GM13977 (cell line): ENCODE data around the gene FAM83G.

Experiments
- DNase-seq: peaks from one replicate; pipeline ENCODE4 v3.0.0; 2012; ENCODE audit warnings: low spot score
- in situ Hi-C: fragments of 300-500 bp; cut with MboI; formaldehyde crosslinking; loops from one replicate; pipeline ENCODE4 v1.12.0; 2022; ENCODE audit warnings: low sequenced_read_pairs, low pct_unique_long_range_greater_than_20kb, mixed read lengths, inconsistent platforms; ENCODE audit not compliant: unreplicated experiment
- TF ChIP-seq, protein P1 (sequence below): IDR thresholded peaks from 2 replicates; pipeline ENCODE4 v1.5.1; 2012; ENCODE audit warnings: mild to moderate bottlenecking, control low read depth; ENCODE audit not compliant: insufficient read depth; ENCODE audit errors: extremely low read depth, missing control alignments

FAM83G gene

DNA sequence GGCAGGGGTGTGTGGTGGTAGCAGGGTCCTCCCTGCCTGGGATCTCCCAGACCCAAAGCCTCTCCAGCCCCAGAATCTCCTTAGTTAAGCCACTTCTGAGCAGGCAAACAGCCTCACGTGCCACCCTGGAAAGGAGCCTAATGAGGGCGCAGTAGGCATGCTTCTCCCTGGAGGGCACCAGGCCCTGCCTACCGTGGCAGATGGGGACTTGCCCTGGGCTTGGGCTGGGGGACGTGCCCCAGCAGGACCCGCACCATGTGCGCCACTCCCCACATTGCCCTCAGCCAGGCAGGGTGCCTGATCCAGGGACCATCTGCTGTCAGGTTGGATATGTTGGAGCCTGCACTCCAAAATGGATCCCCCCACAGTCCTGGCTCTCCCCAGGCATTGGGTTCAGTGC is 14.2 kb downstream of the FAM83G start:
- TF ChIP-seq, protein P1, sequence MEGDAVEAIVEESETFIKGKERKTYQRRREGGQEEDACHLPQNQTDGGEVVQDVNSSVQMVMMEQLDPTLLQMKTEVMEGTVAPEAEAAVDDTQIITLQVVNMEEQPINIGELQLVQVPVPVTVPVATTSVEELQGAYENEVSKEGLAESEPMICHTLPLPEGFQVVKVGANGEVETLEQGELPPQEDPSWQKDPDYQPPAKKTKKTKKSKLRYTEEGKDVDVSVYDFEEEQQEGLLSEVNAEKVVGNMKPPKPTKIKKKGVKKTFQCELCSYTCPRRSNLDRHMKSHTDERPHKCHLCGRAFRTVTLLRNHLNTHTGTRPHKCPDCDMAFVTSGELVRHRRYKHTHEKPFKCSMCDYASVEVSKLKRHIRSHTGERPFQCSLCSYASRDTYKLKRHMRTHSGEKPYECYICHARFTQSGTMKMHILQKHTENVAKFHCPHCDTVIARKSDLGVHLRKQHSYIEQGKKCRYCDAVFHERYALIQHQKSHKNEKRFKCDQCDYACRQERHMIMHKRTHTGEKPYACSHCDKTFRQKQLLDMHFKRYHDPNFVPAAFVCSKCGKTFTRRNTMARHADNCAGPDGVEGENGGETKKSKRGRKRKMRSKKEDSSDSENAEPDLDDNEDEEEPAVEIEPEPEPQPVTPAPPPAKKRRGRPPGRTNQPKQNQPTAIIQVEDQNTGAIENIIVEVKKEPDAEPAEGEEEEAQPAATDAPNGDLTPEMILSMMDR: no peak
- in situ Hi-C loops: no loop called here
- DNase-seq: no peak

DNA sequence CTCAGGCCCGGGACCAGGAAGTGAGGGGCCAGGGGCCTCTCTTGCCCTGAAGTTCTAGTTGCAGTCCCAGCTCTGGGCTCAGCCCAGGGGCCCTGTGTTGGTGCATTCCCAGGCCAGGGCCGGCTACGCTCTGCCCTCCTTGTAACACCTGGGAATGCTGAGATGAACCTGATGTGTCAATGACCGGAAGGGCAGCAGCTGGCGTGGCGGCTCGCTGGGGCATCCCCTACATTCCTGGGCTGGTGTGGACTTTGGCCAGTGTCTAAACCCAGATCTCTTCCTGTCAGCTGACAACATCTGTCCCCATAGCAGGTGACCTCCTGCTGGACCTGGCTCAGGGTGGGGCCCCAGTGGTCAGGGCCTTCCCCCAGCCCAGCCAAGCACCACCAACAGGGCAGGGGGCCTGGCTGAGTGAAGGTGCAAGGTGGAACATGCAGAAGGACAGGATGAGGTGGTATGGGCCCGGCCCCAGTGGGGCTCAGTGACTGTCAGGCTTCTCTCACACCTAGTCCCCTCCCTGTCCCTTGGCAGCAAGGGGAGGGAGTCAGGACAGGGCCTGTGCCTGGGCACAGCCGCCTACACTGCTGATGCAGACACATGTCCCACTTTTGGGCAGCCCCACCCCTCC is 15.9 kb downstream of the FAM83G start:
- in situ Hi-C loops: no loop called here
- no peak for DNase-seq
- TF ChIP-seq, protein P1: no peak

DNA sequence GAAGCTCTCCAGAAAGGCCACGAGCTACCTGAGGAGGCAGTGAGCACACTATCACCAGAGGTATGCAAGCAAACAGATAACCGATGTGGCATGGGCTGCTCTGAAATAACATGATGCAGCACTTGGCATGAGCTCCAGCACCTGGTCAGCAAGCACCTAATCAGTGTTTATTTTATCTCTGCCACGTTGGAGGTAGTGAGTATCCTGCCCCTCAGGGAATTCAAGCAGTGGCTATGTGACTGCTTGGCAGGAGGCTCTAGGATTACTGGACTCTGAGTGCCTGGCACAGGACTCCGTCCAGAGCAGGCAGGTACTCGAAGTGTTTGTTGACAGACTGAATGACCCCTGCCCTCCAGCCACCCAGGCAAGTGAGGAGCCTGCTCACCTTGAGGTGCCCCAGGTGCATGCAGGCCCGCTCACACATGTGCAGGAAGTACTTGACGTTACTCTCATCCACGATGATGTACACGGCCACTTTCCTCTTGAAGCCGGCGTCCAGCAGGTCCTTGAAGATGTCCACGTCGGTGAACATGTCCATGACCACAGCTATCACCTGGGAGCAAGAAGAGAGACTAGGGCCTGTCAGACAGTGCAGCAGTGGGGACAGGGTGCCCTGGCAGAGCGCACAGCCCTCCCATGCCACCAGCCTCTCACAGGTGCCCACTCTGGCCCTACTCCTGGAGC is 16.6 kb downstream of the FAM83G start:
- TF ChIP-seq, protein P1: no peak

DNA sequence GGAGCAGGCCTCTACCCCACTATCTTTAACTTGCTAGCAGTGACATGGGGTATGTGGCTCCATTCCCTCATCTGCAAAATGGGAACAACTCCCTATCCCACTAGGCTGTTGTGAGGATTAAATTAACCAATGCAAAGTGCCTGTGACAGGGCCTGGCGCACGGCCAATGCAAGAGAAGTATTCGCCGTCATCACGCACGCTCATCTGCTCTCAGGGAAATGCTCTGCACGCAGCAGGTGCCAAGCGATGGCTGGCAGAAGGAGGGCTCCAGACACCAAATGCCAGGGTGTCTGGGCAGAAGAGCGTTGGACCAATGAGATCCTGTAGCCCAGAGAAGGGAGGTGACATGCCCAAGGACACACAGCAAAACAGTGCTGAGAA is 17.3 kb downstream of the FAM83G start:
- in situ Hi-C loops: no loop called here
- TF ChIP-seq, protein P1: no peak
- DNase-seq: no peak

More for the DNA sequence above, 16.6 kb downstream of the FAM83G start:
- in situ Hi-C loops: no loop called here
- no peak for DNase-seq

DNA sequence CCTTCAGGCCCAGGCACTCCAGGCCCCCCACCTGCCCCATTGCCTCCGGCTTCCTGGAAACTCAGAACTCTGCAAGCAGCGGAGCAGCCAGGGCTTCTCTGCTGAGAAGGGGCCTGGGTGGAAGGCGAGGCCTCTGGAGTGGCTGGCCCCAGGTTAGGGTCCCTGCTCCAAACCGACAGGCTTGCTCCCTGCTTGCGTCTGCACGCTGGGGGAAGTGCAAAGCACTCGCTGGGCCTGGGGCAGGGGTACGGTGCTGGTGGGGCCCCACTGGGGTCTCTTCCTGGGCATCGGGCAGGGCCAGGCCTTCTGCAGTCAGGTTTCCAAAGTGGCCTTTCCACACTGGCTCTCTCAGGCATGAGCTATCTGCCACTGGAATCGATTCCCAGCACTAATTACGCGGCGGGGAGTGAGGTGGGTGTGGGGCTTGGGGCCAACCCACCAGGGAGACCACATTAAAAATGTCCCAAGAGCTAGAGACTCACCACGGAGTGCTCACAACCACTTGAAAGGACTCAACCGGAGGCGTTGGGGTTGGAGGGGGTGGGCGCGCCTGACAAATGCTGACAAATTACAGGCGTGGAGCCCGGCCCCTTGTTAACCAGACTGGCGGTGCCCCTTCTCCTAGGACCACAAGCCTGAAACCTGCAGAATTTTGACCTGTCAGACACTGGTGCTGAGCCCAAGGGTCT is 17.9 kb downstream of the FAM83G start:
- no peak for DNase-seq
- in situ Hi-C loops: no loop called here
- TF ChIP-seq, protein P1: no peak

DNA sequence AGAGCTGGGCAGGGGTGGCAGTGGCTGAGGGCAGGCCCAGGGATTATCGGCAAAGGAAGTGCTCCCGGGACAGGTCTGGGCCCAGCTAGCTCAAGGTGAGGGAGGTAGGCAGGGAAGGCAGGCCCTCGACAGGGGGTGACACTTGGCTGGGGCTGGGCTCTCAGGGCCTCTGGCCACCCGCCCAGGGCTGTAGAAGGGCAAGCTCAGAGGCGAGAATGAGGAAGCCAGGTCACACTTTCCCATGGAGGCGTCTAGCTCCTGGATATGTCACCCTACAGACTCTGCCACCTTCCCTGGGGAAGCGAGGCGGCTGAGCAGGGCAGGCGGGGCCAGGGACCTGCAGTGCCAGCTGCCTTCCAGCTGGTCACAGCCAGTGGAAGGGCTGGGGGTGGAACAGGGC is 19.1 kb downstream of the FAM83G start:
- TF ChIP-seq, protein P1: no peak
- DNase-seq: no peak
- in situ Hi-C loops: no loop called here
